ENCODE measurements around the gene KIAA0825.

Gene KIAA0825

GRCh38 chr5:94309141-94309540 lies 309.3 kb downstream of the KIAA0825 start:
- DNase-seq (ENCODE audit: extremely low spot score) = no peak
- TF ChIP-seq PKNOX1 (IDR thresholded peaks at IDR 0.05) = no peak
- no peak for TF ChIP-seq HDGF (IDR thresholded peaks at IDR 0.05; ENCODE audit: borderline replicate concordance)
- TF ChIP-seq FOXK2 (IDR thresholded peaks at IDR 0.05) = no peak
- no peak for TF ChIP-seq SP1 (IDR thresholded peaks at IDR 0.05)
- ChIA-PET CTCF (no interaction called here), POLR2A (no interaction called here)

GRCh38 chr5:94308442-94308841 lies 310.0 kb downstream of the KIAA0825 start:
- no peak for TF ChIP-seq TARDBP (IDR thresholded peaks at IDR 0.05)
- CTCF ChIA-PET = no interaction called here
- POLR2A ChIA-PET = no interaction called here
- DNase-seq (ENCODE audit: extremely low spot score) = no peak

GRCh38 chr5:94304146-94304545 lies 314.3 kb downstream of the KIAA0825 start:
- POLR2A ChIA-PET = no interaction called here
- CTCF ChIA-PET = no interaction called here
- no peak for DNase-seq (ENCODE audit: extremely low spot score)
- TF ChIP-seq PKNOX1 (IDR thresholded peaks at IDR 0.05) (no peak), ARNT (IDR thresholded peaks at IDR 0.05) (no peak), BHLHE40 (IDR thresholded peaks at IDR 0.05; ENCODE audit: borderline replicate concordance) (no peak), LEF1 (IDR thresholded peaks at IDR 0.05; ENCODE audit: borderline replicate concordance) (no peak), SUZ12 (IDR thresholded peaks at IDR 0.05) (no peak), SP1 (IDR thresholded peaks at IDR 0.05) (no peak), FOXA1 (IDR thresholded peaks at IDR 0.05) (no peak), FOXM1 (IDR thresholded peaks at IDR 0.05; ENCODE audit: borderline replicate concordance) (no peak), L3MBTL2 (conservative IDR thresholded peaks at IDR 0.05) (no peak)

- ChIA-PET CTCF (no interaction called here), POLR2A (no interaction called here)
- TF ChIP-seq HDGF (IDR thresholded peaks at IDR 0.05; ENCODE audit: borderline replicate concordance) = no peak
- TF ChIP-seq SUZ12 (IDR thresholded peaks at IDR 0.05) = no peak
- DNase-seq (ENCODE audit: extremely low spot score) = no peak
These were observed 329.5 kb downstream of the KIAA0825 start for GRCh38 chr5:94288937-94289336.

GRCh38 chr5:94285984-94286383 lies 332.4 kb downstream of the KIAA0825 start:
- POLR2A ChIA-PET = no interaction called here
- DNase-seq (ENCODE audit: extremely low spot score) = no peak
- TF ChIP-seq FOXM1 (IDR thresholded peaks at IDR 0.05; ENCODE audit: borderline replicate concordance) (no peak), FOXK2 (IDR thresholded peaks at IDR 0.05) (no peak), FOXA1 (IDR thresholded peaks at IDR 0.05) (no peak), ARNT (IDR thresholded peaks at IDR 0.05) (no peak), SUZ12 (IDR thresholded peaks at IDR 0.05) (no peak), HDGF (IDR thresholded peaks at IDR 0.05; ENCODE audit: borderline replicate concordance) (no peak), CTBP1 (IDR thresholded peaks at IDR 0.05; ENCODE audit: borderline replicate concordance) (no peak), SP1 (IDR thresholded peaks at IDR 0.05) (no peak), ELF4 (IDR thresholded peaks at IDR 0.05) (no peak), TARDBP (IDR thresholded peaks at IDR 0.05) (no peak), NFRKB (IDR thresholded peaks at IDR 0.05) (no peak)
- CTCF ChIA-PET = no interaction called here

GRCh38 chr5:94283093-94283492 lies 335.3 kb downstream of the KIAA0825 start:
- ChIA-PET CTCF (no interaction called here), POLR2A (no interaction called here)
- TF ChIP-seq FOXM1 (IDR thresholded peaks at IDR 0.05; ENCODE audit: borderline replicate concordance) = no peak
- TF ChIP-seq FOXK2 (IDR thresholded peaks at IDR 0.05) = no peak
- no peak for TF ChIP-seq BHLHE40 (IDR thresholded peaks at IDR 0.05; ENCODE audit: borderline replicate concordance)
- no peak for TF ChIP-seq HDGF (IDR thresholded peaks at IDR 0.05; ENCODE audit: borderline replicate concordance)
- TF ChIP-seq PKNOX1 (IDR thresholded peaks at IDR 0.05) = no peak
- no peak for TF ChIP-seq FOXA1 (IDR thresholded peaks at IDR 0.05)
- no peak for TF ChIP-seq ZNF384 (IDR thresholded peaks at IDR 0.05)
- no peak for TF ChIP-seq ELF4 (IDR thresholded peaks at IDR 0.05)
- no peak for TF ChIP-seq LEF1 (IDR thresholded peaks at IDR 0.05; ENCODE audit: borderline replicate concordance)
- TF ChIP-seq L3MBTL2 (conservative IDR thresholded peaks at IDR 0.05) = no peak
- TF ChIP-seq CTBP1 (IDR thresholded peaks at IDR 0.05; ENCODE audit: borderline replicate concordance) = no peak
- no peak for TF ChIP-seq TARDBP (IDR thresholded peaks at IDR 0.05)
- TF ChIP-seq NFRKB (IDR thresholded peaks at IDR 0.05) = no peak
- no peak for TF ChIP-seq SUZ12 (IDR thresholded peaks at IDR 0.05)
- no peak for TF ChIP-seq SP1 (IDR thresholded peaks at IDR 0.05)
- TF ChIP-seq ARNT (IDR thresholded peaks at IDR 0.05) = no peak
- DNase-seq (ENCODE audit: extremely low spot score) = no peak

GRCh38 chr5:94281236-94281801 lies 337.1 kb downstream of the KIAA0825 start:
- POLR2A ChIA-PET = no interaction called here
- no peak for DNase-seq (ENCODE audit: extremely low spot score)
- CTCF ChIA-PET = no interaction called here
- TF ChIP-seq ARNT (IDR thresholded peaks at IDR 0.05) (no peak), LEF1 (IDR thresholded peaks at IDR 0.05; ENCODE audit: borderline replicate concordance) (no peak), ZNF384 (IDR thresholded peaks at IDR 0.05) (no peak), ELF4 (IDR thresholded peaks at IDR 0.05) (no peak), BHLHE40 (IDR thresholded peaks at IDR 0.05; ENCODE audit: borderline replicate concordance) (no peak), TARDBP (IDR thresholded peaks at IDR 0.05) (no peak), NFRKB (IDR thresholded peaks at IDR 0.05) (no peak), SUZ12 (IDR thresholded peaks at IDR 0.05) (no peak), CTBP1 (IDR thresholded peaks at IDR 0.05; ENCODE audit: borderline replicate concordance) (no peak), L3MBTL2 (conservative IDR thresholded peaks at IDR 0.05) (no peak), FOXA1 (IDR thresholded peaks at IDR 0.05) (no peak)
